Measurements from ENCODE around the gene CAPZA2. TPM values are rescaled to one million over a fixed set of nuclear protein-coding genes. Genes with fewer than 3 reads are reported as not detected.

Gene CAPZA2
- total RNA-seq, 1 experiment from 2014 or later = 173 TPM

- Mint-ChIP-seq H3K9me3 (ENCODE audit: unreplicated experiment) (no peaks in the 10 kb centered on the region), H3K27me3 (ENCODE audit: insufficient read depth, unreplicated experiment) (peaks cover 12% of the 10 kb centered on the region), H3K4me1 (ENCODE audit: insufficient read depth, unreplicated experiment) (peaks cover 8% of the 10 kb centered on the region), H3K36me3 (ENCODE audit: insufficient read depth, unreplicated experiment) (no peaks in the 10 kb centered on the region), H3K4me3 (ENCODE audit: unreplicated experiment) (no peak overlapping the region), H3K27ac (ENCODE audit: low read depth, unreplicated experiment) (peak overlapping the region; percentile 55)
- no TSS peak for BruUV-seq (replicated peaks)
- intact Hi-C loops (cut with micrococcal nuclease) = no loop called here
- CTCF ChIA-PET = interaction anchor here (0.6 kb wide), 1 partner anchor 46 kb away, joined by 3 read pairs; no protein-coding TSS in a partner anchor
- POLR2A ChIA-PET = no interaction called here
- no peak for DNase-seq (ENCODE audit: unreplicated experiment)
- TF ChIP-seq, protein P1, sequence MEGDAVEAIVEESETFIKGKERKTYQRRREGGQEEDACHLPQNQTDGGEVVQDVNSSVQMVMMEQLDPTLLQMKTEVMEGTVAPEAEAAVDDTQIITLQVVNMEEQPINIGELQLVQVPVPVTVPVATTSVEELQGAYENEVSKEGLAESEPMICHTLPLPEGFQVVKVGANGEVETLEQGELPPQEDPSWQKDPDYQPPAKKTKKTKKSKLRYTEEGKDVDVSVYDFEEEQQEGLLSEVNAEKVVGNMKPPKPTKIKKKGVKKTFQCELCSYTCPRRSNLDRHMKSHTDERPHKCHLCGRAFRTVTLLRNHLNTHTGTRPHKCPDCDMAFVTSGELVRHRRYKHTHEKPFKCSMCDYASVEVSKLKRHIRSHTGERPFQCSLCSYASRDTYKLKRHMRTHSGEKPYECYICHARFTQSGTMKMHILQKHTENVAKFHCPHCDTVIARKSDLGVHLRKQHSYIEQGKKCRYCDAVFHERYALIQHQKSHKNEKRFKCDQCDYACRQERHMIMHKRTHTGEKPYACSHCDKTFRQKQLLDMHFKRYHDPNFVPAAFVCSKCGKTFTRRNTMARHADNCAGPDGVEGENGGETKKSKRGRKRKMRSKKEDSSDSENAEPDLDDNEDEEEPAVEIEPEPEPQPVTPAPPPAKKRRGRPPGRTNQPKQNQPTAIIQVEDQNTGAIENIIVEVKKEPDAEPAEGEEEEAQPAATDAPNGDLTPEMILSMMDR (IDR thresholded peaks at IDR 0.05; ENCODE audit: unreplicated experiment) = no peak
These were observed 5.3 kb upstream of the CAPZA2 start for GRCh38 chr7:116857052-116857451.

DNA sequence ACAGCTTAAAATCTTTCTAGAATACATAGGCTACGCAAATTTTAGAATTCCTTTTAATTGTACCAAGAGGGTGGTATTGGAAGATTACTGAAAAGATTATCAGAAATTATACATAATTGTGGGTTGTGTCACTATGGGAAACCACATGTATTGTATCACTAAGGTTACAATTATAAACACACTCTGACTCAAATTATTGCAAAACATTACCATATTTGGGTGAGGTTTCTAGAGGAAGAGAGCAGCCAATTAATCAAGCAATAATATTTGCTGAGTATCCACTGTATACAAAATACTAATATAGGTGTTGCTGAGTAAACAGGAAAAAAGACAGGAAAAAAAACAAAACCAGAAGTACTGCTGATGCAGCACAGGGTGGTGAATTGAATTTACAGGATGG lies 3.1 kb upstream of the CAPZA2 start:
- Mint-ChIP-seq H3K4me3 (ENCODE audit: unreplicated experiment) (no peak overlapping the region), H3K4me1 (ENCODE audit: insufficient read depth, unreplicated experiment) (peaks cover 14% of the 10 kb centered on the region), H3K27me3 (ENCODE audit: insufficient read depth, unreplicated experiment) (peaks cover 11% of the 10 kb centered on the region), H3K27ac (ENCODE audit: low read depth, unreplicated experiment) (peak overlapping the region; percentile 95), H3K36me3 (ENCODE audit: insufficient read depth, unreplicated experiment) (no peaks in the 10 kb centered on the region), H3K9me3 (ENCODE audit: unreplicated experiment) (no peaks in the 10 kb centered on the region)
- BruUV-seq (replicated peaks) = no TSS peak
- intact Hi-C loops (cut with micrococcal nuclease) = no loop called here
- CTCF ChIA-PET = interaction anchor here (0.6 to 0.7 kb wide), 3 partner anchors 18 to 271 kb away, joined by 3 to 4 read pairs (median 4); no protein-coding TSS in a partner anchor
- peak; percentile 67 for DNase-seq (ENCODE audit: unreplicated experiment)
- POLR2A ChIA-PET = no interaction called here
- TF ChIP-seq, protein P1 (IDR thresholded peaks at IDR 0.05; ENCODE audit: unreplicated experiment) = no peak

DNA sequence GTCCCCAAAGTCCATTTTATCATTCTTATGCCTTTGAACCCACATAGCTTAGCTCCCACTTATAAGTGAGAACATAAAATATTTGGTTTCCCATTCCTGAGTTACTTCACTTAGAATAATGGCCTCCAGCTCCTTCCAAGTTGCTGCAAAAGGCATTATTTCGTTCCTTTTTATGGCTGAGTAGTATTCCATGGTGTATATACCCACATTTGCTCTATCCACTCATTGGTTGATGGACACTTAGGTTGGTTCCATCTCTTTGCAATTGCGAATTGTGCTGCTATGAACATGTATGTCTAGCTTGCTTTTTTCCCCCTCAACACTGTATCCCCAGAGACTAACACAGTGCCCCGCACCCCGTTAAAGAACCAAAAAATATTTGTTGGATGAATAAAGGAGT lies 670 bp upstream of the CAPZA2 start:
- Mint-ChIP-seq H3K36me3 (ENCODE audit: insufficient read depth, unreplicated experiment) (no peaks in the 10 kb centered on the region), H3K4me1 (ENCODE audit: insufficient read depth, unreplicated experiment) (peaks cover 14% of the 10 kb centered on the region), H3K27me3 (ENCODE audit: insufficient read depth, unreplicated experiment) (peaks cover 11% of the 10 kb centered on the region), H3K27ac (ENCODE audit: low read depth, unreplicated experiment) (no peak overlapping the region), H3K9me3 (ENCODE audit: unreplicated experiment) (no peaks in the 10 kb centered on the region), H3K4me3 (ENCODE audit: unreplicated experiment) (peak overlapping the region; percentile 100)
- CTCF ChIA-PET = interaction anchor here (0.6 to 1.3 kb wide), 6 partner anchors 51 to 608 kb away, joined by 3 to 4 read pairs (median 4); no protein-coding TSS in a partner anchor
- POLR2A ChIA-PET = interaction anchor here (0.5 to 1.6 kb wide), 8 partner anchors 8 to 261 kb away, joined by 3 to 5 read pairs (median 3); no protein-coding TSS in a partner anchor
- intact Hi-C loops (cut with micrococcal nuclease) = no loop called here
- no TSS peak for BruUV-seq (replicated peaks)
- TF ChIP-seq, protein P1 (IDR thresholded peaks at IDR 0.05; ENCODE audit: unreplicated experiment) = no peak
- DNase-seq (ENCODE audit: unreplicated experiment) = no peak

GRCh38 chr7:116862951-116863670 lies 724 bp downstream of the CAPZA2 start:
- POLR2A ChIA-PET = interaction anchor here (0.6 to 1.6 kb wide), 7 partner anchors 9 to 587 kb away, joined by 3 to 7 read pairs (median 4); partner anchors contain the start of gene MET
- CTCF ChIA-PET = interaction anchor here (0.7 kb wide), 1 partner anchor 135 kb away, joined by 3 read pairs; no protein-coding TSS in a partner anchor
- peak; percentile 31 for DNase-seq (ENCODE audit: unreplicated experiment)
- H3K27ac Mint-ChIP-seq (ENCODE audit: low read depth, unreplicated experiment) = peak overlapping the region; percentile 99
- intact Hi-C loops (cut with micrococcal nuclease) = no loop called here
- BruUV-seq (replicated peaks) = no TSS peak
- H3K4me3 Mint-ChIP-seq (ENCODE audit: unreplicated experiment) = peak overlapping the region; percentile 100
- no peaks in the 10 kb centered on the region for H3K27me3 Mint-ChIP-seq (ENCODE audit: insufficient read depth, unreplicated experiment)
- no peaks in the 10 kb centered on the region for H3K36me3 Mint-ChIP-seq (ENCODE audit: insufficient read depth, unreplicated experiment)
- no peaks in the 10 kb centered on the region for H3K9me3 Mint-ChIP-seq (ENCODE audit: unreplicated experiment)
- TF ChIP-seq, protein P1 (IDR thresholded peaks at IDR 0.05; ENCODE audit: unreplicated experiment) = peak; percentile 8
- peaks cover 26% of the 10 kb centered on the region for H3K4me1 Mint-ChIP-seq (ENCODE audit: insufficient read depth, unreplicated experiment)
